MCF 10A (cell line): ENCODE results near the gene KIF2A. TPM values are rescaled to one million over a fixed set of nuclear protein-coding genes. Genes with fewer than 3 reads are reported as not detected.

Source experiments
- BruUV-seq: library from RNA; stranded (reverse); fragments of 400-500 nt; replicated peaks from 2 replicates; lab custom pipeline; 2021; lab: Mats Ljungman, UMichigan
- CTCF ChIA-PET: fragments of 300-600 bp; sonication (Branson Sonifier 250); formaldehyde crosslinking; extraction: SDS; loops from one replicate; lab custom pipeline; 2021; ENCODE audit warnings: antibody characterized with exemption, inconsistent platforms; lab: Yijun Ruan, JAX
- POLR2A ChIA-PET: fragments of 300-600, 350-650 bp; sonication (Branson Sonifier 250); formaldehyde crosslinking; extraction: SDS; loops from one replicate; lab custom pipeline; 2020; ENCODE audit warnings: antibody characterized with exemption, inconsistent platforms; lab: Yijun Ruan, JAX
- DNase-seq: peaks from one replicate; pipeline ENCODE4 v3.0.0-alpha.2; 2018; ENCODE audit not compliant: unreplicated experiment
- H3K27ac Mint-ChIP-seq: one replicate; pipeline ENCODE4 v1.8.0; 2022; ENCODE audit warnings: mild to moderate bottlenecking, low read depth, mixed read lengths; ENCODE audit not compliant: unreplicated experiment
- H3K27me3 Mint-ChIP-seq: one replicate; pipeline ENCODE4 v1.8.0; 2022; ENCODE audit warnings: mixed read lengths; ENCODE audit not compliant: insufficient read depth, unreplicated experiment
- H3K36me3 Mint-ChIP-seq: one replicate; pipeline ENCODE4 v1.8.0; 2022; ENCODE audit warnings: mild to moderate bottlenecking, moderate library complexity, mixed read lengths; ENCODE audit not compliant: insufficient read depth, unreplicated experiment
- H3K4me1 Mint-ChIP-seq: one replicate; pipeline ENCODE4 v1.8.0; 2022; ENCODE audit warnings: mixed read lengths; ENCODE audit not compliant: insufficient read depth, unreplicated experiment
- H3K4me3 Mint-ChIP-seq: one replicate; pipeline ENCODE4 v1.8.0; 2022; ENCODE audit warnings: mild to moderate bottlenecking, moderate library complexity, mixed read lengths; ENCODE audit not compliant: unreplicated experiment
- H3K9me3 Mint-ChIP-seq: one replicate; pipeline ENCODE4 v1.8.0; 2022; ENCODE audit warnings: mixed read lengths; ENCODE audit not compliant: unreplicated experiment
- CTCF ChIP-seq: fragments of 200-600 bp; IDR thresholded peaks from one replicate; pipeline ENCODE4 v1.8.0; 2022; ENCODE audit warnings: antibody characterized with exemption, mild to moderate bottlenecking; ENCODE audit not compliant: unreplicated experiment
- intact Hi-C: fragments of 100-400 bp; cut with micrococcal nuclease; formaldehyde crosslinking; loops from 2 replicates; pipeline ENCODE4 v1.14.1; 2022
- total RNA-seq: library from RNA; stranded (reverse); gene quantifications from 2 replicates; pipeline ENCODE4 v1.2.3, GENCODE V29; 2022

The KIF2A gene
- total RNA-seq, 1 experiment from 2014 or later, result 61.0 TPM

- BruUV-seq, result no TSS peak
- Mint-ChIP-seq H3K9me3 (no peaks in the 10 kb centered on the region), H3K27ac (no peak overlapping the region), H3K4me3 (no peak overlapping the region), H3K4me1 (peaks cover 11% of the 10 kb centered on the region), H3K27me3 (no peaks in the 10 kb centered on the region), H3K36me3 (peaks cover 7% of the 10 kb centered on the region)
- ChIA-PET CTCF (interaction anchor here (0.7 to 1.7 kb wide), 5 partner anchors 10 to 31 kb away, joined by 3 to 8 read pairs (median 5); no protein-coding TSS in a partner anchor), POLR2A (interaction anchor here (0.6 kb wide), 1 partner anchor 555 kb away, joined by 3 read pairs; no protein-coding TSS in a partner anchor)
- intact Hi-C loops, result no loop called here
- no peak for TF ChIP-seq CTCF
- no peak for DNase-seq
Observed at GRCh38 chr5:62343428-62343827, 37.4 kb downstream of the KIF2A start.

DNA sequence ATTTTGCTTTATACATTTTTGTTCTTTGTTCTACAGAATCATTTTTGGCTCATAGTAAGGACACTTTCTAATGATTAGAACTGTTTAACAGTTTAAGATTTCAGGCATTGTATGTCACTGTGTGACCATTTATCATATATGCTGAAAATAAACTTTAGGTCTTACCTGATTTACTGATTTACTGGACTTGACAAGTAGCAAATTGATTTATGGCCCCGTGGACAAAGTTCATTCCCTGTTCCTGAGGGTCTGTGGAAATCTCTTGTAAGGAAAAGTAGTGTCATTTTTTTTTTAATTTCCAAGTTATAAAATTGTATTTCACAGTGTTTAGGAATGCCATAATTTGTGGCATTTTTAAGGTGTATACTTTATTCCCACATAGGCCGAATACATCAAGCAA lies 40.7 kb downstream of the KIF2A start:
- no peak for DNase-seq
- no peaks in the 10 kb centered on the region for H3K9me3 Mint-ChIP-seq
- H3K4me1 Mint-ChIP-seq, result peaks cover 11% of the 10 kb centered on the region
- ChIA-PET CTCF (interaction anchor here (1.3 kb wide), 1 partner anchor 122 kb away, joined by 6 read pairs; no protein-coding TSS in a partner anchor), POLR2A (interaction anchor here (0.7 to 1.5 kb wide), 2 partner anchors 14 to 132 kb away, joined by 4 read pairs; no protein-coding TSS in a partner anchor)
- BruUV-seq, result no TSS peak
- H3K27ac Mint-ChIP-seq, result no peak overlapping the region
- no peak overlapping the region for H3K4me3 Mint-ChIP-seq
- no peaks in the 10 kb centered on the region for H3K27me3 Mint-ChIP-seq
- peaks cover 37% of the 10 kb centered on the region for H3K36me3 Mint-ChIP-seq
- no peak for TF ChIP-seq CTCF
- intact Hi-C loops, result no loop called here

GRCh38 chr5:62347928-62348327 lies 41.9 kb downstream of the KIF2A start:
- Mint-ChIP-seq H3K36me3 (peaks cover 46% of the 10 kb centered on the region), H3K9me3 (no peaks in the 10 kb centered on the region), H3K27me3 (no peaks in the 10 kb centered on the region), H3K4me3 (no peak overlapping the region), H3K4me1 (peaks cover 8% of the 10 kb centered on the region), H3K27ac (no peak overlapping the region)
- DNase-seq, result peak; percentile 24
- intact Hi-C loops, result no loop called here
- POLR2A ChIA-PET, result no interaction called here
- CTCF ChIA-PET, result interaction anchor here (0.6 kb wide), 1 partner anchor 123 kb away, joined by 3 read pairs; no protein-coding TSS in a partner anchor
- TF ChIP-seq CTCF, result no peak
- BruUV-seq, result no TSS peak

- Mint-ChIP-seq H3K4me1 (no peaks in the 10 kb centered on the region), H3K27ac (no peak overlapping the region), H3K4me3 (no peak overlapping the region), H3K9me3 (no peaks in the 10 kb centered on the region), H3K27me3 (no peaks in the 10 kb centered on the region), H3K36me3 (peaks cover 43% of the 10 kb centered on the region)
- CTCF ChIA-PET, result interaction anchor here (9.8 kb wide), 1 partner anchor 123 kb away, joined by 105 read pairs; no protein-coding TSS in a partner anchor
- intact Hi-C loops, result no loop called here
- DNase-seq, result no peak
- no TSS peak for BruUV-seq
- POLR2A ChIA-PET, result interaction anchor here (1.1 to 1.2 kb wide), 2 partner anchors 32 to 69 kb away, joined by 3 read pairs; no protein-coding TSS in a partner anchor
- no peak for TF ChIP-seq CTCF
Observed at GRCh38 chr5:62348723-62349481, 42.9 kb downstream of the KIF2A start.
